NK-92 (cell line): ENCODE measurements around the gene FRMD4B.
"Not testable (repeated sequence)": the region's sequence is repeated elsewhere in the genome, so short reads cannot be mapped to it uniquely, and the experiment has no call there.

ENCODE experiments used
- DNase-seq: peaks from one replicate; lab custom pipeline; 2025; ENCODE audit not compliant: unreplicated experiment; lab: John Stamatoyannopoulos, UW

FRMD4B gene

GRCh38 chr3:69290430-69290829, 95.5 kb downstream of the FRMD4B start:
- no peak for DNase-seq

- DNase-seq, result no peak
Observed at GRCh38 chr3:69290006-69290405, 95.9 kb downstream of the FRMD4B start.

GRCh38 chr3:69288161-69288895, 97.6 kb downstream of the FRMD4B start:
- DNase-seq, result no peak

- no peak for DNase-seq
Observed at GRCh38 chr3:69283913-69284611, 101.8 kb downstream of the FRMD4B start.

- DNase-seq, result no peak
Observed at GRCh38 chr3:69283496-69283895, 102.4 kb downstream of the FRMD4B start.

GRCh38 chr3:69282181-69282580, 103.7 kb downstream of the FRMD4B start:
- no peak for DNase-seq

GRCh38 chr3:69277403-69277802, 108.5 kb downstream of the FRMD4B start:
- DNase-seq, result not testable (repeated sequence)

- no peak for DNase-seq
Observed at GRCh38 chr3:69276884-69277283, 109.0 kb downstream of the FRMD4B start.

- not testable (repeated sequence) for DNase-seq
Observed at GRCh38 chr3:69276191-69276590, 109.7 kb downstream of the FRMD4B start.

GRCh38 chr3:69273896-69274295, 112.0 kb downstream of the FRMD4B start:
- DNase-seq, result no peak

- DNase-seq, result no peak
Observed at GRCh38 chr3:69272556-69272955, 113.3 kb downstream of the FRMD4B start.

GRCh38 chr3:69271098-69271497, 114.8 kb downstream of the FRMD4B start:
- DNase-seq, result no peak

- no peak for DNase-seq
Observed at GRCh38 chr3:69266585-69266984, 119.3 kb downstream of the FRMD4B start.

- not testable (repeated sequence) for DNase-seq
Observed at GRCh38 chr3:69266071-69266470, 119.8 kb downstream of the FRMD4B start.

GRCh38 chr3:69260843-69261405, 125.0 kb downstream of the FRMD4B start:
- not testable (repeated sequence) for DNase-seq

- DNase-seq, result no peak
Observed at GRCh38 chr3:69260216-69260787, 125.6 kb downstream of the FRMD4B start.

- DNase-seq, result no peak
Observed at GRCh38 chr3:69259125-69259524, 126.8 kb downstream of the FRMD4B start.

- no peak for DNase-seq
Observed at GRCh38 chr3:69255928-69256327, 130.0 kb downstream of the FRMD4B start.

GRCh38 chr3:69254351-69254750, 131.5 kb downstream of the FRMD4B start:
- no peak for DNase-seq

GRCh38 chr3:69252631-69253030, 133.3 kb downstream of the FRMD4B start:
- no peak for DNase-seq

GRCh38 chr3:69252141-69252540, 133.7 kb downstream of the FRMD4B start:
- DNase-seq, result no peak
